ENCODE data around the gene EVL. TPM values are rescaled to one million over a fixed set of nuclear protein-coding genes. Genes with fewer than 3 reads are reported as not detected.

Gene EVL
- total and polyA plus RNA-seq, 2 of the 8 experiments (the other 6 are each of a cell fraction or from before 2014, with no cell fraction given): 30.7 to 64.6 TPM

DNA sequence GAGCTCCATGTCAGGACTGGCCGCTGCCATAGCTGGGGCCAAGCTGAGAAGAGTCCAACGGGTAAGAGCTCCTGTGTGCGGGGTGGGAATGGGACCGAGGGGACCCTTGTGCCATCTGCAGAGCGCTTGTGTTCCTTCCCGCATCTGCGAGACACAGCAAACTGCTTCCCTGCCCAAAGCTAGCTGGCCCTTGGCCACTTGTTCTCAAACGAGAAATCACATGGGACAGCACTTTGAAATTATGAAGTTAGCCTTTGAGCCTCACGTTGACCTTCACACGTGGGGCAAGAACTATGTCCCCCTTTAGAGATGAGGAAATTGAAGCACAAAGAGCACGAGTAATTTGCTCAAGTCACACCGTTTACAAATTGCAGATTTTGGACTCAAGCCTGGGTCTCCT lies 63.5 kb downstream of the EVL start (continued):
- TF ChIP-seq RNF2 (IDR thresholded peaks at IDR 0.05; ENCODE audit: borderline replicate concordance, low read depth, low read length, missing control alignments, poor library complexity, severe bottlenecking) (no peak), NRF1 (IDR thresholded peaks at IDR 0.05; ENCODE audit: low read depth, low read length) (no peak), MAFK (IDR thresholded peaks at IDR 0.05; ENCODE audit: low read depth, low read length) (no peak), TBP (IDR thresholded peaks at IDR 0.05; ENCODE audit: low read depth, low read length) (no peak), RBBP5 (IDR thresholded peaks at IDR 0.05; ENCODE audit: borderline replicate concordance, low read depth, low read length) (no peak)
- TF ChIP-seq, protein P1, sequence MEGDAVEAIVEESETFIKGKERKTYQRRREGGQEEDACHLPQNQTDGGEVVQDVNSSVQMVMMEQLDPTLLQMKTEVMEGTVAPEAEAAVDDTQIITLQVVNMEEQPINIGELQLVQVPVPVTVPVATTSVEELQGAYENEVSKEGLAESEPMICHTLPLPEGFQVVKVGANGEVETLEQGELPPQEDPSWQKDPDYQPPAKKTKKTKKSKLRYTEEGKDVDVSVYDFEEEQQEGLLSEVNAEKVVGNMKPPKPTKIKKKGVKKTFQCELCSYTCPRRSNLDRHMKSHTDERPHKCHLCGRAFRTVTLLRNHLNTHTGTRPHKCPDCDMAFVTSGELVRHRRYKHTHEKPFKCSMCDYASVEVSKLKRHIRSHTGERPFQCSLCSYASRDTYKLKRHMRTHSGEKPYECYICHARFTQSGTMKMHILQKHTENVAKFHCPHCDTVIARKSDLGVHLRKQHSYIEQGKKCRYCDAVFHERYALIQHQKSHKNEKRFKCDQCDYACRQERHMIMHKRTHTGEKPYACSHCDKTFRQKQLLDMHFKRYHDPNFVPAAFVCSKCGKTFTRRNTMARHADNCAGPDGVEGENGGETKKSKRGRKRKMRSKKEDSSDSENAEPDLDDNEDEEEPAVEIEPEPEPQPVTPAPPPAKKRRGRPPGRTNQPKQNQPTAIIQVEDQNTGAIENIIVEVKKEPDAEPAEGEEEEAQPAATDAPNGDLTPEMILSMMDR (IDR thresholded peaks at IDR 0.05; ENCODE audit: control extremely low read depth in 1 of 3, insufficient read depth in 1 of 3, low read depth in 1 of 3, low read length in 3 of 3): no peak

Measured in H1 (cell line).